GM12873 (cell line): ENCODE data around the gene STRIP1.

Experiments
- TF ChIP-seq, protein P1 (sequence below): IDR thresholded peaks from 2 replicates; pipeline ENCODE4 v1.5.1; 2012; ENCODE audit warnings: low read depth, mild to moderate bottlenecking, moderate library complexity, low read length, control low read depth; ENCODE audit not compliant: insufficient read depth; ENCODE audit errors: missing control alignments

The STRIP1 gene

DNA sequence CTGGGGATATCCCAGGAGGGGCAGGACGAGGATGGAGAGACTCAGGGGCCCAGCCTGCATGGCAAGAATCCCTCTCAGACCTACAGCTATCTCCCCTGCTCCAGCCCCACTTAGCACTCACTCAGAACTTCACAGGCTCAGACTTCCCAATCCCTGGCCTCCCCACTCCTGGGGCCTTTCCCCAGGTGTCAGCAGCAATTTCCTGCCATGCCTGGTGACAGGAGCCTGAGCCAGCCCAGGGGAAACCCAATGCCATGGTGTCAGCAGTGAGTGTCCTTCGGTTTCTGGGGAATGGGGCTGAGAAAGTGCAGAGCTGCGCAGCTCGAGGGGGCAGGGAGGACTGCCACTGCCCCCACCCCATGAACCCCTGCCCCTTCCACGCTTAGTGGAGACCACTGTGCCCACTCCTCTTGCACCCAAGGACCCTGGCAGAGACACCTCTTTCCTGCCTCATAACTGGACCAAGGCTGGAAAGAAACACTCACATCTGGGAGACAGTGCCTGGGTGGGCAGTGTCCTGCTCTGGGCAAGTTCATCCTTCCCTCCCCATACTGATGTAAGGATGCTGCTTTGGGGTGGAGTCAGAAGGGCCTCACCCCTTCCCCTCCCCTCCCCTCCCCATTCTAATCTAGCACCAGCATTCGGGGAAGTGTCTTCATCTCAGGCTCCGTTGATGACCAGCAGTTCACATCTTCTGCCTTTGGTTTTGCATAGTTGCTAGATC is 60.7 kb downstream of the STRIP1 start:
- TF ChIP-seq, protein P1, sequence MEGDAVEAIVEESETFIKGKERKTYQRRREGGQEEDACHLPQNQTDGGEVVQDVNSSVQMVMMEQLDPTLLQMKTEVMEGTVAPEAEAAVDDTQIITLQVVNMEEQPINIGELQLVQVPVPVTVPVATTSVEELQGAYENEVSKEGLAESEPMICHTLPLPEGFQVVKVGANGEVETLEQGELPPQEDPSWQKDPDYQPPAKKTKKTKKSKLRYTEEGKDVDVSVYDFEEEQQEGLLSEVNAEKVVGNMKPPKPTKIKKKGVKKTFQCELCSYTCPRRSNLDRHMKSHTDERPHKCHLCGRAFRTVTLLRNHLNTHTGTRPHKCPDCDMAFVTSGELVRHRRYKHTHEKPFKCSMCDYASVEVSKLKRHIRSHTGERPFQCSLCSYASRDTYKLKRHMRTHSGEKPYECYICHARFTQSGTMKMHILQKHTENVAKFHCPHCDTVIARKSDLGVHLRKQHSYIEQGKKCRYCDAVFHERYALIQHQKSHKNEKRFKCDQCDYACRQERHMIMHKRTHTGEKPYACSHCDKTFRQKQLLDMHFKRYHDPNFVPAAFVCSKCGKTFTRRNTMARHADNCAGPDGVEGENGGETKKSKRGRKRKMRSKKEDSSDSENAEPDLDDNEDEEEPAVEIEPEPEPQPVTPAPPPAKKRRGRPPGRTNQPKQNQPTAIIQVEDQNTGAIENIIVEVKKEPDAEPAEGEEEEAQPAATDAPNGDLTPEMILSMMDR = no peak

DNA sequence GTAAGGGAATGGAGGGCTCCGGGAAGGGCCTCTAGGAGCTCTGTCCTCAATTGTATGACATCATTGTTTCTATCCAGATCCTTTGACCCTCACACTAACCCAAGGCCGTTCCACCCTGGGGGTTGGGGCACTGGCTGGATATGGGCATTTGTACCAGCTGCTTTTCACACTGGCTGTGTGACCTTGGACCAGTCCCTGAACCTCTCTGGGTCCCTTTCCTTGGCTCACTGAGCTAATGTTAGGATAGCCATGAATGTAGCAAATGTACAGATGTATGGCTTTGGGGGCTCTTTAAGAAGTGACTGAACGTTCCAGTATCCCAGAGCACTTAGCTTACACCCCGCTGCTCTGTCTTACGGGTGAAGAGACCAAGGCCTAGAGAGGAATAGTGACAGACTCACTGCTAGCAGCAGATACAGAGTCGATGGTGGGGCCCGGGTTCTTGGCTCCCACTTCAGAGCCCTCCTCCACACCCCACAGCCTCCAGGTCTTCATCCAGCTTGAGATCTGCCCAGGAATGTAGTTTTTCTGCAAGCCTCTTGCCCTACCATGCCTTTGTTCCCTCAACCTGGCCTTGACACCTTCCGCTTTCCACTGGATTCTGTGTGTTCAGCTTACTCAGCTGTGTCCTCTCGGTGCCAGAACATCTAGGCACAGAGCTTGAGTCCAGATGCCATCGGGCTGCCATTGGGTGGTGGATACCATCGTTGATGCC is 63.2 kb downstream of the STRIP1 start:
- TF ChIP-seq, protein P1 = no peak

DNA sequence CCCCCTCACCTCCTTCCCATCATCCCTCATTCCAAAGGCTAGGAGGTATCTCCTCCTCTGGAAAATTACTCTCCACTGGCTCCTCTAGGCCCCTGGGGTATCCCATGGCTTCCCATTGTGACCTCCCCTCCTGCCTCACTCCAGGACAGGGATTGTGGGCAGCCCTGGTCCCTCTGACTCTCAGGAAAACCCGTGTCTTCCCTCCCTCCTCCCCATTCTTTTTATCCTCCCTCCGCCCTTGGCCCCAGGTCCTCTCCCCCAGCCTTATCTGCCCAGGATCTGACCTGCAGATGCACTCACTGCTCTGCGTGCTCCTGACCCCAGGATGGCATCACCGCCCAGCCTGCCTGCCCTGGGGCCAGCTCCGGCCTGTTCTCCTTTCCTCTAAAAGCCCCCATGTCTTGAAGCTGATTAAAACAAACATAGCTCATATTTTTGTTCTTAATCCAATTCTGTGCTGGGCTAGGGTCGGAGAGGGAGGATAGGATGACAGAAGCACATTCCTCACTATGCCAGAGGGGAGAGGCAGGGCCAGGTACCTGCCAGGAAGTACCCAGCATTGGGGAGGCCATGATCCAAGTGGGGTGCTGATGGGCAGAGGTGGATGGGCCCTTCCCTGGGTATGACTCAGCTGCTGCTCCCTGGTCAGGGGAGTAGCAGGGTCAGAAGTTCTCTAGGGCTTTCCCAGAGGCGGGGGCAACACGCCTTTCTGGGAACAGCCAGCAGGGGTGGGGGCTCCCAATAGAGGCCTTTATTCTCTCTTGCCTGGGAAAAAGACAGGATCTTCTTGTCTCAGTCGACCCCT is 64.0 kb downstream of the STRIP1 start:
- TF ChIP-seq, protein P1 = no peak

DNA sequence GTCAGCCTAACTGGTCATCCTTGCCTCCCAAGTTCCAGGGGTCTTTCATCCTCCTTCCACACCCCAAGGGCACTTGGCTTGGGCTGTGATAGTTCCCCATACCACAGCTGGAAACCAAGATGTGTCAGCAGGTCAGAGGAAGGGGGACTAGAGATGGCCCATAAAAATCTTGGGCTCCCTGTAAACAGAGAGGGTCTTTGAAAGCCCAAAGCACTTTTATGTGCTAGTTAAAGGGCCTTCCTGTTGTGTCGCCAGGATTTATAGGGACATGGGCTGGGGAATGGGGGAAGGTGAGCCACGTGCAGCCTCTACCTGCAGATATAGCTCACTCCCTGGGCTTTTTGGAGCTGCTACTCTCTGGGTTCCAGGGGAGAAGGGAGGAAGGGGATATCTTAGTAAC is 65.9 kb downstream of the STRIP1 start:
- TF ChIP-seq, protein P1 = no peak

DNA sequence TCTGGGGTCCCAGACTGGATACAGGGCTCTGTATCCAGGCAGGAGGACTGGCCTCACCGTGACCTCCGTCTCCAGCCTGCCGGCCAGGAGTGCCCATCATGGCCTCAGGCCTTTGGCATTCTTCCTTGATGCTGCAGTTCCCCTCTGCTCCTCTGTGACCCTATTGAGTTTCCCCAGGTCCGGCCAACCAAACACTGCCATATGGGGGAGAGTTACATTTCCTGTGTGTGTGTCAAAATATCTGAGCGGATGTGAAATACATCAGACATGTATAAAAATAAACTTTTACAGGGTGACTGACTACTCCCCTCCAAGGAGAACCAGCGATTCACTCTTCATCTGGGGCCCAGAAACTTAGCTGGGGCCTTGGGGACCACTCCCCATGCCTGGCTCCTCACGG is 67.7 kb downstream of the STRIP1 start:
- TF ChIP-seq, protein P1 = no peak
